ENCODE data around the gene GMPS. TPM values are rescaled to one million over a fixed set of nuclear protein-coding genes. Genes with fewer than 3 reads are reported as not detected.

The GMPS gene
- total and polyA plus RNA-seq, 2 of the 8 experiments (the other 6 are each of a cell fraction or from before 2014, with no cell fraction given), result 57.7 to 175 TPM

- H2BK20ac ChIP-seq (ENCODE audit: low read length), result no peak overlapping the region
- no peak overlapping the region for H4K5ac ChIP-seq (ENCODE audit: insufficient read length, low read depth, low read length)
- H3K9ac ChIP-seq (replicated peaks in 1 of 4; ENCODE audit: extremely low read depth in 1 of 4, low read depth in 3 of 4, low read length in 3 of 4), result peak overlapping the region in 1 of 4 experiments; percentile 8; a peak in 1 of 7 replicates
- FAIRE-seq, result no peak
- H2AFZ ChIP-seq (ENCODE audit: low read length), result no peak overlapping the region
- H2BK15ac ChIP-seq (ENCODE audit: low read length), result no peak overlapping the region
- H4K8ac ChIP-seq (ENCODE audit: extremely low read depth, insufficient read depth, low read length), result no peak overlapping the region
- H2BK5ac ChIP-seq (ENCODE audit: low read depth, low read length), result no peak overlapping the region
- no peak overlapping the region for H3K56ac ChIP-seq (replicated peaks; ENCODE audit: insufficient read length, low read depth, low read length)
- H3K36me3 ChIP-seq (ENCODE audit: control insufficient read depth in 2 of 4, insufficient read depth in 4 of 4, low read length in 3 of 4), result no peaks in the 10 kb centered on the region
- H3K79me2 ChIP-seq (ENCODE audit: control insufficient read depth in 1 of 2, insufficient read depth in 2 of 2, low read length in 2 of 2), result peaks cover 5 to 99% of the 10 kb centered on the region in 2 experiments
- no peak overlapping the region for H3K14ac ChIP-seq (ENCODE audit: insufficient read length)
- no peak overlapping the region for H2AK5ac ChIP-seq (ENCODE audit: low read depth, low read length)
- no peaks in the 10 kb centered on the region for H3K9me3 ChIP-seq (ENCODE audit: insufficient read depth in 2 of 2, low read depth in 1 of 2, low read length in 1 of 2)
- peaks cover 0 to 3% (median 2%) of the 10 kb centered on the region in 4 experiments; a peak in 4 of 7 replicates for H3K4me1 ChIP-seq (replicated peaks in 1 of 4; ENCODE audit: control insufficient read depth in 3 of 4, insufficient read depth in 4 of 4, low read length in 3 of 4)
- no peak overlapping the region for H3K27ac ChIP-seq (ENCODE audit: low read depth, low read length)
- H3K4me3 ChIP-seq (ENCODE audit: extremely low read depth in 1 of 4, insufficient read depth in 2 of 4, low read depth in 3 of 4, low read length in 4 of 4), result no peak overlapping the region
- no peaks in the 10 kb centered on the region for H3K27me3 ChIP-seq (replicated peaks in 1 of 4; ENCODE audit: control insufficient read depth in 3 of 4, extremely low read depth in 1 of 4, insufficient read depth in 3 of 4, low read length in 3 of 4)
- DNase-seq (ENCODE audit: low read depth in 1 of 2, low spot score in 2 of 2), result no peak
- H3K23ac ChIP-seq (ENCODE audit: insufficient read length), result no peak overlapping the region
- no peak overlapping the region for H2BK120ac ChIP-seq (replicated peaks; ENCODE audit: low read depth, low read length)
- peaks cover 14% of the 10 kb centered on the region in 2 experiments for H4K20me1 ChIP-seq (replicated peaks in 1 of 2; ENCODE audit: control insufficient read depth in 1 of 2, insufficient read depth in 2 of 2, low read length in 2 of 2)
- no peak overlapping the region for H2BK12ac ChIP-seq (ENCODE audit: low read depth, low read length)
- peaks cover 5% of the 10 kb centered on the region; the same call in 1 of the 2 replicates for H3K79me1 ChIP-seq (ENCODE audit: low read depth, low read length)
- H3K18ac ChIP-seq (ENCODE audit: extremely low read depth, low read length), result no peak overlapping the region
- no peak overlapping the region for H3K4me2 ChIP-seq (ENCODE audit: insufficient read depth in 1 of 2, low read depth in 2 of 2, low read length in 2 of 2)
- TF ChIP-seq SIX5 (IDR thresholded peaks at IDR 0.05; ENCODE audit: low read depth, low read length) (no peak), RXRA (IDR thresholded peaks at IDR 0.05; ENCODE audit: insufficient read depth, low read depth, low read length) (no peak), BACH1 (IDR thresholded peaks at IDR 0.05; ENCODE audit: low read length) (no peak), CHD1 (IDR thresholded peaks at IDR 0.05; ENCODE audit: low read depth, low read length) (no peak), MAX (IDR thresholded peaks at IDR 0.05) (no peak), ZNF274 (IDR thresholded peaks at IDR 0.05; ENCODE audit: borderline replicate concordance, extremely low read depth, low read length) (no peak), JUN (IDR thresholded peaks at IDR 0.05; ENCODE audit: low read depth, low read length) (no peak)
- no peak overlapping the region for H4K91ac ChIP-seq (replicated peaks; ENCODE audit: insufficient read length, low read length)
- CTCF ChIA-PET (ENCODE audit: partially characterized antibody), result interaction anchor here (1.4 kb wide), 1 partner anchor 74 kb away, joined by 3 read pairs; the partner anchor contains the start of gene C3orf33
- no peak overlapping the region for H3K4ac ChIP-seq (replicated peaks; ENCODE audit: insufficient read length, low read depth, low read length)
- H3K23me2 ChIP-seq (ENCODE audit: low read depth, low read length), result no peaks in the 10 kb centered on the region
- POLR2A ChIA-PET (ENCODE audit: partially characterized antibody), result no interaction called here
Measured at GRCh38 chr3:155880286-155880685, 9.8 kb downstream of the GMPS start.

Measured in H1 (cell line).